Panc1 (cell line): ENCODE measurements around the gene CADPS2. TPM values are rescaled to one million over a fixed set of nuclear protein-coding genes. Genes with fewer than 3 reads are reported as not detected.
A peak's percentile ranks its signal among the peaks of the same experiment; 100 is the strongest.

Source experiments
- ATAC-seq: fragments of 200-7000 bp; cut with Tn5 transposase; 2 replicates; pipeline ENCODE4 v1.9.1; 2020; ENCODE audit warnings: mild to moderate bottlenecking, moderate library complexity
- BruUV-seq: library from RNA; stranded (reverse); fragments of 400-500 nt; replicated peaks from 2 replicates; lab custom pipeline; 2021; lab: Mats Ljungman, UMichigan
- CTCF ChIA-PET: fragments of 300-600 bp; sonication (Branson Sonifier 250); formaldehyde crosslinking; loops from one replicate; lab custom pipeline; 2022; ENCODE audit warnings: antibody characterized with exemption; lab: Charles Lee
- POLR2A ChIA-PET: fragments of 300-600 bp; sonication (Branson Sonifier 250); formaldehyde crosslinking; loops from one replicate; lab custom pipeline; 2022; ENCODE audit warnings: antibody characterized with exemption; lab: Charles Lee
- DNase-seq: peaks from one replicate; pipeline ENCODE4 v3.0.0-alpha.2; 2010; ENCODE audit warnings: low read depth, low spot score
- H3K27ac ChIP-seq: 2 replicates; pipeline ENCODE4 v1.5.1; 2011; ENCODE audit warnings: mild to moderate bottlenecking, low read length, inconsistent platforms
- H3K27me3 ChIP-seq: fragments of 200-500 bp; sonication (Bioruptor generic); 2 replicates; pipeline ENCODE4 v1.6.0; 2014; ENCODE audit warnings: low read length, inconsistent platforms; ENCODE audit not compliant: control insufficient read depth, insufficient read depth
- H3K36me3 ChIP-seq: fragments of 200-500 bp; sonication (Bioruptor generic); 2 replicates; pipeline ENCODE4 v1.5.1; 2014; ENCODE audit warnings: inconsistent platforms, mild to moderate bottlenecking, low read length, moderate library complexity; ENCODE audit not compliant: control insufficient read depth, insufficient read depth
- H3K4me1 ChIP-seq: 2 replicates; pipeline ENCODE4 v1.5.1; 2011; ENCODE audit warnings: inconsistent platforms, mild to moderate bottlenecking, low read length, moderate library complexity; ENCODE audit not compliant: control insufficient read depth, insufficient read depth
- H3K4me3 ChIP-seq, 2 experiments: 2 replicates each; pipeline ENCODE4 v1.5.1; 2011 to 2012; ENCODE audit warnings: low read depth in 2 of 2, low read length in 2 of 2, mild to moderate bottlenecking in 2 of 2, inconsistent platforms in 1 of 2, moderate library complexity in 1 of 2
- H3K9me3 ChIP-seq: fragments of 200-500 bp; sonication (Bioruptor generic); 2 replicates; pipeline ENCODE4 v1.5.1; 2014; ENCODE audit warnings: low read depth, mild to moderate bottlenecking, inconsistent platforms, low read length, moderate library complexity; ENCODE audit not compliant: control insufficient read depth, insufficient read depth
- POLR2AphosphoS5 ChIP-seq: IDR thresholded peaks from 2 replicates; pipeline ENCODE4 v1.6.1; 2012; ENCODE audit warnings: mild to moderate bottlenecking, low read depth, low read length, moderate library complexity
- SIN3A ChIP-seq: IDR thresholded peaks from 2 replicates; pipeline ENCODE4 v1.6.1; 2012; ENCODE audit warnings: low read depth, mild to moderate bottlenecking, low read length, moderate library complexity, borderline replicate concordance; ENCODE audit not compliant: insufficient read depth
- TCF7L2 ChIP-seq: IDR thresholded peaks from 2 replicates; pipeline ENCODE4 v1.6.1; 2011; ENCODE audit warnings: mild to moderate bottlenecking, low read depth, low read length, inconsistent platforms
- in situ Hi-C: cut with HindIII; loops from 2 replicates; pipeline ENCODE4 v1.10.0; 2016; ENCODE audit warnings: low sequenced_read_pairs, low pct_unique_long_range_greater_than_20kb
- intact Hi-C: fragments of 100-400 bp; cut with micrococcal nuclease; formaldehyde crosslinking; loops from one replicate; pipeline ENCODE4 v1.10.0; 2022; ENCODE audit not compliant: unreplicated experiment
- total RNA-seq: library from RNA; stranded (reverse); gene quantifications from one replicate; pipeline ENCODE4 v1.2.1, GENCODE V29; 2021; ENCODE audit not compliant: unreplicated experiment
- TF ChIP-seq, protein P1 (sequence below), 2 experiments: IDR thresholded peaks; 2 replicates each; pipeline ENCODE4 v1.6.1; 2011 to 2012; ENCODE audit warnings: low read depth in 2 of 2, control low read depth in 1 of 2, low read length in 1 of 2, mild to moderate bottlenecking in 1 of 2, moderate library complexity in 1 of 2; ENCODE audit not compliant: insufficient read depth in 1 of 2
- TF ChIP-seq, protein P2 (sequence below): fragments of 450-650 bp; IDR thresholded peaks from 2 replicates; pipeline ENCODE4 v1.5.1; 2017; ENCODE audit warnings: mild to moderate bottlenecking

The CADPS2 gene
- total RNA-seq, 1 experiment from 2014 or later = 1.6 TPM

DNA sequence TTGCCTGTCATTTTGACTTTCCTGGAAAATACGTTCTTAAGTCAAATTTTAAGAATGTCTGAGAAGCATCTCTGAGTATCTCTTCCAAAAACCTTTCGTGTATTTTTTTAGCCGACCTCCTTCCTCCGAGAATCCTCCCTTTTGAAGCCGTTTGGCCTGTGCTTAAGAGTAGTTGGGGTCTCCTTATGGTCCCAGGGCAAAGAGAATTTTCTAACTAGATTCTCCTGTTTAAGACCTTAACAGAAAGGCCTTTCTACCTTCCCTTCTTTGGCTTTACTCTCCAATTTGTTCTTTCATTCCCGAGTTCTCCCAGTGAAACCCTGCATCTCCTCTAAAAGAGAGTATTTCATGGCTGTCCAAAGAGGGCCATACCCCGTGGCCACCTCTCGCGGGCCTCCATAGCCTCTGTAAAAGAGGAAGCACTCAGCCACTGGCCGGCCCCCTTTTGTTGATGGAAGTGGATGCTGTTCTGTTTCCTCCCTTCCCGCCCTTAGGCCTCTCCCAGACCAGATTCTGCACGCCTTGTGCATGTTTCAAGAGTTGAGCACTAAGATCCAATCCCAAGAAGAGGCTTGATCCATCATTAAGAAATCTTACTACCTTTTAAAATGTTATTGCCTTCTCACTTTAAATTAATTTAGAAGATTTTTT, 575.1 kb downstream of the CADPS2 start:
- no peaks in the 10 kb centered on the region for H3K9me3 ChIP-seq
- no peak for TF ChIP-seq SIN3A
- H3K4me3 ChIP-seq = no peak overlapping the region
- H3K4me1 ChIP-seq = no peaks in the 10 kb centered on the region; the same call in 1 of the 2 replicates
- ATAC-seq (no peak), DNase-seq (no peak)
- POLR2A ChIA-PET = no interaction called here
- intact Hi-C loops = no loop called here
- no peaks in the 10 kb centered on the region for H3K36me3 ChIP-seq
- BruUV-seq = no TSS peak
- peaks cover 53% of the 10 kb centered on the region for H3K27me3 ChIP-seq
- H3K27ac ChIP-seq = no peak overlapping the region
- in situ Hi-C loops = no loop called here
- CTCF ChIA-PET = no interaction called here

DNA sequence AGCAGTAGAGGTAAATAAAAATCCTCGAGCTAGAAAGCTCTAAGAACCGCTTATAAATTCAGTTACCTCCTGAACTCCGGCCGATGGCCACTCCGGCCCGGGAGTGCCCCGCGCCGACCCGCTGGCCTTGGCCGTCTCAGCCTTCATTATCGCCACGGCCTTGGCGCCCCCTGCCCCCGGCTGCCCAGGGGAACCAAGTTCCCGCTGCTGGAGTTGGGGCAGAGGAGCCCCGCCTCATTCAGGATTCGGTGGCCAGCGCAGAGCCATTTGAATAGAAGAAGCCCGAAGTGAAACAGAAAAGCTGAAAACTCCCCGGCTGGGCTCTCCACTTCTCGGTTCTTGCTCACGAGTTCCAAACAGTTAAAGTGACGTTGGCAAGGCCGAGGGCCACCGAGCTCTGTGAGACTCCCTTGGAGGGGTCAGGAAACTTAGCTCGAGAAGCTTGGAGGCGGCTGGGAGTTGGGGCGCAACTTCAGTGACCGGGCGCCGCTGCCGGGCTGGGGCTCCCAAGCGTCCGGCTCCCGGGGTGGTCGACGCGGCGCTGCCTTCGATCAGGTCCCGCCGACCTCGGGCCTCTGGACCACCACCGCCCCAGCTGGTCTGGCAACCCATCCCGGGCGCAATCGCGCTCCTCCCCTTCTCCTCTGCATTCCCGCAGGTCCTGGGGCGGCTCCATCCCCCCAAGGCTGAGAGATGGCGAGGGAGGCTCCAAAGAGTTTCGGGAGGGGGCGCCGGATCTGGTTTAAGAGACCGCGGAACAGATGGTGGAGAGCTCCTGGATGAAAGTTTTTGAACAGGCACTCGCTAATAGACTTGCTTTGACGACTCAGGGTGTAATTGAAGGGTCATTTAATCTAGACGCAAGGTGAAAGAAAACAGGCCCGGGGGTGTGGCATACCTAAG, 575.9 kb downstream of the CADPS2 start:
- TF ChIP-seq, protein P1, sequence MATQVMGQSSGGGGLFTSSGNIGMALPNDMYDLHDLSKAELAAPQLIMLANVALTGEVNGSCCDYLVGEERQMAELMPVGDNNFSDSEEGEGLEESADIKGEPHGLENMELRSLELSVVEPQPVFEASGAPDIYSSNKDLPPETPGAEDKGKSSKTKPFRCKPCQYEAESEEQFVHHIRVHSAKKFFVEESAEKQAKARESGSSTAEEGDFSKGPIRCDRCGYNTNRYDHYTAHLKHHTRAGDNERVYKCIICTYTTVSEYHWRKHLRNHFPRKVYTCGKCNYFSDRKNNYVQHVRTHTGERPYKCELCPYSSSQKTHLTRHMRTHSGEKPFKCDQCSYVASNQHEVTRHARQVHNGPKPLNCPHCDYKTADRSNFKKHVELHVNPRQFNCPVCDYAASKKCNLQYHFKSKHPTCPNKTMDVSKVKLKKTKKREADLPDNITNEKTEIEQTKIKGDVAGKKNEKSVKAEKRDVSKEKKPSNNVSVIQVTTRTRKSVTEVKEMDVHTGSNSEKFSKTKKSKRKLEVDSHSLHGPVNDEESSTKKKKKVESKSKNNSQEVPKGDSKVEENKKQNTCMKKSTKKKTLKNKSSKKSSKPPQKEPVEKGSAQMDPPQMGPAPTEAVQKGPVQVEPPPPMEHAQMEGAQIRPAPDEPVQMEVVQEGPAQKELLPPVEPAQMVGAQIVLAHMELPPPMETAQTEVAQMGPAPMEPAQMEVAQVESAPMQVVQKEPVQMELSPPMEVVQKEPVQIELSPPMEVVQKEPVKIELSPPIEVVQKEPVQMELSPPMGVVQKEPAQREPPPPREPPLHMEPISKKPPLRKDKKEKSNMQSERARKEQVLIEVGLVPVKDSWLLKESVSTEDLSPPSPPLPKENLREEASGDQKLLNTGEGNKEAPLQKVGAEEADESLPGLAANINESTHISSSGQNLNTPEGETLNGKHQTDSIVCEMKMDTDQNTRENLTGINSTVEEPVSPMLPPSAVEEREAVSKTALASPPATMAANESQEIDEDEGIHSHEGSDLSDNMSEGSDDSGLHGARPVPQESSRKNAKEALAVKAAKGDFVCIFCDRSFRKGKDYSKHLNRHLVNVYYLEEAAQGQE (IDR thresholded peaks at IDR 0.05; ENCODE audit: insufficient read depth in 1 of 2, low read depth in 2 of 2, low read length in 1 of 2) = no peak
- TF ChIP-seq TCF7L2 = no peak
- no peak for TF ChIP-seq SIN3A
- TF ChIP-seq, protein P2, sequence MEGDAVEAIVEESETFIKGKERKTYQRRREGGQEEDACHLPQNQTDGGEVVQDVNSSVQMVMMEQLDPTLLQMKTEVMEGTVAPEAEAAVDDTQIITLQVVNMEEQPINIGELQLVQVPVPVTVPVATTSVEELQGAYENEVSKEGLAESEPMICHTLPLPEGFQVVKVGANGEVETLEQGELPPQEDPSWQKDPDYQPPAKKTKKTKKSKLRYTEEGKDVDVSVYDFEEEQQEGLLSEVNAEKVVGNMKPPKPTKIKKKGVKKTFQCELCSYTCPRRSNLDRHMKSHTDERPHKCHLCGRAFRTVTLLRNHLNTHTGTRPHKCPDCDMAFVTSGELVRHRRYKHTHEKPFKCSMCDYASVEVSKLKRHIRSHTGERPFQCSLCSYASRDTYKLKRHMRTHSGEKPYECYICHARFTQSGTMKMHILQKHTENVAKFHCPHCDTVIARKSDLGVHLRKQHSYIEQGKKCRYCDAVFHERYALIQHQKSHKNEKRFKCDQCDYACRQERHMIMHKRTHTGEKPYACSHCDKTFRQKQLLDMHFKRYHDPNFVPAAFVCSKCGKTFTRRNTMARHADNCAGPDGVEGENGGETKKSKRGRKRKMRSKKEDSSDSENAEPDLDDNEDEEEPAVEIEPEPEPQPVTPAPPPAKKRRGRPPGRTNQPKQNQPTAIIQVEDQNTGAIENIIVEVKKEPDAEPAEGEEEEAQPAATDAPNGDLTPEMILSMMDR = no peak
- TF ChIP-seq POLR2AphosphoS5 = no peak
- H3K27me3 ChIP-seq = peaks cover 50% of the 10 kb centered on the region
- peaks cover under 1% of the 10 kb centered on the region; the same call in 1 of the 2 replicates for H3K36me3 ChIP-seq
- BruUV-seq = no TSS peak
- DNase-seq (no peak), ATAC-seq (peak; percentile 51)
- H3K9me3 ChIP-seq = no peaks in the 10 kb centered on the region
- CTCF ChIA-PET = no interaction called here
- no peak overlapping the region for H3K27ac ChIP-seq
- H3K4me1 ChIP-seq = peaks cover under 1% of the 10 kb centered on the region
- in situ Hi-C loops (no loop called here), intact Hi-C loops (no loop called here)
- peak overlapping the region; percentile 26 to 45 for H3K4me3 ChIP-seq
- POLR2A ChIA-PET = no interaction called here
